ENCODE data around the gene GDPD3.

DNA sequence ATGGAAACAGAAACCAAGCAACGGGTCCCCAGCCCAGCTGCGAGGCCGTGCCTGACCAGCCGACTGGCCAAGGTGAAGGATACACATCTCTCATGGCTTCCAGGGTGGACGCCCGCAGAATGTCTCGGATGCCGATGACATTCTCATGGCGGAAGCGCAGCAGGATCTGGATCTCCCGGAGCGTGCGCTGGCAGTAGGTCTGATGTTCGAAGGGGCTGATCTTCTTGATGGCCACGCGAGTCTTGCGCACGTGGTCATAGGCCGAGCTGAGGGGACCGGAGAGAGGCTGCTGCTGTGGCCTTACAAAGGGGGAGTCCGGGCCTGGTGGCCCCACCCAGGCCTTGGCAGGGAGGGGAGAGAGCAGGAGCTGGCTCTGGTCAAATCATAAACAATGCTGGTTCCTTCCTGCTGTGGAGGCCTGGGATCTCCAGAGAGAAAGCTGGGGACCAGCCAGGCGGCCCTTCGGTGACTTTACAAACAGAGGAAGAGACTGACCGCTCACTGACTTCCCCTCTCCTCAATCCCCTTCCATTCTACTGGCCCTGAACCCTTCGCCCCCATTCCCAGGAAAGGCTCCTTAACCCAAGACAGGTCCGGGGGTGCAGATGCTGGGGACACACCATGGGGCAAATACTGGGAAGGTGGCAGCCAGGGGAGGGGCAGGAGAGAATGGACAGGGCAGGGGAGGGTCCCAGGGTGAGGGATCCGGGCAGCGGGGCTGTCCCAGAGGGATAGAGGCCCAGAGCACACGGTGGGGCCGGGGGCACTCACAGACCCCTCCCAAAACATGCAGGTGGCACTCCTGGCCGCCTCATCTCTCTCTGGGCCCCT lies 8.6 kb upstream of the GDPD3 start:
- TF ChIP-seq, protein P1, sequence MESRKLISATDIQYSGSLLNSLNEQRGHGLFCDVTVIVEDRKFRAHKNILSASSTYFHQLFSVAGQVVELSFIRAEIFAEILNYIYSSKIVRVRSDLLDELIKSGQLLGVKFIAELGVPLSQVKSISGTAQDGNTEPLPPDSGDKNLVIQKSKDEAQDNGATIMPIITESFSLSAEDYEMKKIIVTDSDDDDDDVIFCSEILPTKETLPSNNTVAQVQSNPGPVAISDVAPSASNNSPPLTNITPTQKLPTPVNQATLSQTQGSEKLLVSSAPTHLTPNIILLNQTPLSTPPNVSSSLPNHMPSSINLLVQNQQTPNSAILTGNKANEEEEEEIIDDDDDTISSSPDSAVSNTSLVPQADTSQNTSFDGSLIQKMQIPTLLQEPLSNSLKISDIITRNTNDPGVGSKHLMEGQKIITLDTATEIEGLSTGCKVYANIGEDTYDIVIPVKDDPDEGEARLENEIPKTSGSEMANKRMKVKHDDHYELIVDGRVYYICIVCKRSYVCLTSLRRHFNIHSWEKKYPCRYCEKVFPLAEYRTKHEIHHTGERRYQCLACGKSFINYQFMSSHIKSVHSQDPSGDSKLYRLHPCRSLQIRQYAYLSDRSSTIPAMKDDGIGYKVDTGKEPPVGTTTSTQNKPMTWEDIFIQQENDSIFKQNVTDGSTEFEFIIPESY (IDR thresholded peaks at IDR 0.05), result no peak
- TF ChIP-seq, protein P2, sequence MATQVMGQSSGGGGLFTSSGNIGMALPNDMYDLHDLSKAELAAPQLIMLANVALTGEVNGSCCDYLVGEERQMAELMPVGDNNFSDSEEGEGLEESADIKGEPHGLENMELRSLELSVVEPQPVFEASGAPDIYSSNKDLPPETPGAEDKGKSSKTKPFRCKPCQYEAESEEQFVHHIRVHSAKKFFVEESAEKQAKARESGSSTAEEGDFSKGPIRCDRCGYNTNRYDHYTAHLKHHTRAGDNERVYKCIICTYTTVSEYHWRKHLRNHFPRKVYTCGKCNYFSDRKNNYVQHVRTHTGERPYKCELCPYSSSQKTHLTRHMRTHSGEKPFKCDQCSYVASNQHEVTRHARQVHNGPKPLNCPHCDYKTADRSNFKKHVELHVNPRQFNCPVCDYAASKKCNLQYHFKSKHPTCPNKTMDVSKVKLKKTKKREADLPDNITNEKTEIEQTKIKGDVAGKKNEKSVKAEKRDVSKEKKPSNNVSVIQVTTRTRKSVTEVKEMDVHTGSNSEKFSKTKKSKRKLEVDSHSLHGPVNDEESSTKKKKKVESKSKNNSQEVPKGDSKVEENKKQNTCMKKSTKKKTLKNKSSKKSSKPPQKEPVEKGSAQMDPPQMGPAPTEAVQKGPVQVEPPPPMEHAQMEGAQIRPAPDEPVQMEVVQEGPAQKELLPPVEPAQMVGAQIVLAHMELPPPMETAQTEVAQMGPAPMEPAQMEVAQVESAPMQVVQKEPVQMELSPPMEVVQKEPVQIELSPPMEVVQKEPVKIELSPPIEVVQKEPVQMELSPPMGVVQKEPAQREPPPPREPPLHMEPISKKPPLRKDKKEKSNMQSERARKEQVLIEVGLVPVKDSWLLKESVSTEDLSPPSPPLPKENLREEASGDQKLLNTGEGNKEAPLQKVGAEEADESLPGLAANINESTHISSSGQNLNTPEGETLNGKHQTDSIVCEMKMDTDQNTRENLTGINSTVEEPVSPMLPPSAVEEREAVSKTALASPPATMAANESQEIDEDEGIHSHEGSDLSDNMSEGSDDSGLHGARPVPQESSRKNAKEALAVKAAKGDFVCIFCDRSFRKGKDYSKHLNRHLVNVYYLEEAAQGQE (IDR thresholded peaks at IDR 0.05), result no peak
